ENCODE measurements around the gene PPM1J. TPM values are rescaled to one million over a fixed set of nuclear protein-coding genes. Genes with fewer than 3 reads are reported as not detected.

The PPM1J gene
- total and polyA plus RNA-seq, 2 of the 8 experiments (the other 6 are each of a cell fraction or from before 2014, with no cell fraction given), result 19.4 to 31.6 TPM

GRCh38 chr1:112712701-112713128, 2.4 kb downstream of the PPM1J start (continued):
- TF ChIP-seq CHD2 (IDR thresholded peaks at IDR 0.05; ENCODE audit: low read length), result no peak
- TF ChIP-seq POU5F1 (IDR thresholded peaks at IDR 0.05; ENCODE audit: low read depth, low read length), result no peak

All from H1 (cell line).